Epidermal melanocyte (primary cell): ENCODE results near the gene CATSPERD.
A peak's percentile ranks its signal among the peaks of the same experiment; 100 is the strongest.
"Not testable (repeated sequence)": the region's sequence is repeated elsewhere in the genome, so short reads cannot be mapped to it uniquely, and the experiment has no call there.

Experiments
- DNase-seq: peaks from one replicate; pipeline ENCODE4 v3.0.0; 2011; ENCODE audit warnings: low spot score; ENCODE audit not compliant: insufficient read length

The CATSPERD gene

GRCh38 chr19:5697022-5697889, 23.2 kb upstream of the CATSPERD start:
- no peak for DNase-seq

- DNase-seq: peak; percentile 4
Measured at GRCh38 chr19:5697890-5698634, 22.4 kb upstream of the CATSPERD start.

- DNase-seq: no peak
Measured at GRCh38 chr19:5698635-5699422, 21.6 kb upstream of the CATSPERD start.

GRCh38 chr19:5700455-5701092, 19.9 kb upstream of the CATSPERD start:
- no peak for DNase-seq

GRCh38 chr19:5702053-5702410, 18.4 kb upstream of the CATSPERD start:
- DNase-seq: not testable (repeated sequence)

GRCh38 chr19:5703819-5704818, 16.3 kb upstream of the CATSPERD start:
- DNase-seq: peak; percentile 7

GRCh38 chr19:5705552-5705951, 14.9 kb upstream of the CATSPERD start:
- DNase-seq: peak; percentile 9

GRCh38 chr19:5706876-5707573, 13.4 kb upstream of the CATSPERD start:
- DNase-seq: peak; percentile 18

- peak; percentile 15 for DNase-seq
Measured at GRCh38 chr19:5707576-5708575, 12.6 kb upstream of the CATSPERD start.

GRCh38 chr19:5711025-5711424, 9.4 kb upstream of the CATSPERD start:
- peak; percentile 12 for DNase-seq

- DNase-seq: peak; percentile 12
Measured at GRCh38 chr19:5711713-5712161, 8.7 kb upstream of the CATSPERD start.

- peak; percentile 12 for DNase-seq
Measured at GRCh38 chr19:5713228-5713627, 7.2 kb upstream of the CATSPERD start.

GRCh38 chr19:5714816-5715215, 5.6 kb upstream of the CATSPERD start:
- DNase-seq: no peak

- DNase-seq: no peak
Measured at GRCh38 chr19:5717215-5717935, 3.1 kb upstream of the CATSPERD start.

- no peak for DNase-seq
Measured at GRCh38 chr19:5718037-5718578, 2.3 kb upstream of the CATSPERD start.

GRCh38 chr19:5718579-5719273, 1.7 kb upstream of the CATSPERD start:
- DNase-seq: no peak
